ENCODE measurements around the gene CCDC9B. TPM values are rescaled to one million over a fixed set of nuclear protein-coding genes. Genes with fewer than 3 reads are reported as not detected.

CCDC9B gene
- polyA plus RNA-seq, 2 of the 4 experiments (the other 2 are of a cell fraction), result 1.9 to 23.4 TPM

DNA sequence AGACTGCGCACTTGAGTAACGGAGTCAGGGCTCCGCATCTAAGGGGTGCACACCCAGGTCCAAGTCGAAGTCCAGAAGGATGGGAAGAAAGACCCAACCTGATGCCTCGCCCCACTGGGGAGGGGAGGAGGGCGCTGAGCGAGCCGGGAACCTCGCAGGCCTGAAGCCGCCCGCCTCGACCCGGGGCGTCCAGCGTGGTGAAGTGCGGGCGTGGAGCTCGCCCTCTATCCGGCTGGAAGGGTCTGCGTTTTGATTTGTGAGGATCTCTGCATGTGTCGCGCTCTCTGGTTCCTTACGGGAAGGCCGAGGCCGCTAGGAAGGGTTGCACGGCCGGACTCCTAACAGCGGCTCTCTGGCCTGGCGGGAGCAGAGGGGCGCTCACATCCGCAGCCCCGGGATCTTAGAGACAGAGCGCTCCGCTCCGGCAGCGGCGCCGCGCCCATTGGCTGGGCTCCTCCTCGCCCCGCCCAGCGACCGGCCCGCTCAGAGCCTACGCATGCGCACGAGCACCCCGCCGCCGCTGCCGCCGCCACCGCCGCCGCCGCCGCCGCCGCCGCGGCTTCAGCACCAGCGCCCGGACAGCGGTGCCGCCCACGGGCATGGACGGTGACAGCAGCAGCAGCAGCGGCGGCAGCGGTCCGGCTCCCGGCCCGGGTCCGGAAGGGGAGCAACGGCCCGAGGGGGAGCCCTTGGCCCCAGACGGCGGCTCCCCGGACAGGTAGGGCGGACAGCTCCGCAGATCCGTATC, 17.2 kb upstream of the CCDC9B start, which contains the start of gene DISP2:
TSS of gene DISP2 (plus strand) at position 497 of the 748 bp plus-strand sequence. CDS start at position 600, 103 bp downstream.
- FAIRE-seq, result no peak
- peak within 1 kb of the TSS; percentile 94 for H3K4me2 ChIP-seq
- ChIA-PET CTCF (interaction anchor here (1.0 to 4.8 kb wide), 4 partner anchors 10 to 21 kb away, joined by 4 to 43 read pairs (median 12); no protein-coding TSS in a partner anchor), POLR2A (interaction anchor here (0.5 kb wide), 1 partner anchor 73 kb away, joined by 3 read pairs; no protein-coding TSS in a partner anchor)
- 20% methylated on average over 18 of the region's 82 CpGs for WGBS (ENCODE audit: missing lambda C conversion rate)
- TF ChIP-seq, protein P1, sequence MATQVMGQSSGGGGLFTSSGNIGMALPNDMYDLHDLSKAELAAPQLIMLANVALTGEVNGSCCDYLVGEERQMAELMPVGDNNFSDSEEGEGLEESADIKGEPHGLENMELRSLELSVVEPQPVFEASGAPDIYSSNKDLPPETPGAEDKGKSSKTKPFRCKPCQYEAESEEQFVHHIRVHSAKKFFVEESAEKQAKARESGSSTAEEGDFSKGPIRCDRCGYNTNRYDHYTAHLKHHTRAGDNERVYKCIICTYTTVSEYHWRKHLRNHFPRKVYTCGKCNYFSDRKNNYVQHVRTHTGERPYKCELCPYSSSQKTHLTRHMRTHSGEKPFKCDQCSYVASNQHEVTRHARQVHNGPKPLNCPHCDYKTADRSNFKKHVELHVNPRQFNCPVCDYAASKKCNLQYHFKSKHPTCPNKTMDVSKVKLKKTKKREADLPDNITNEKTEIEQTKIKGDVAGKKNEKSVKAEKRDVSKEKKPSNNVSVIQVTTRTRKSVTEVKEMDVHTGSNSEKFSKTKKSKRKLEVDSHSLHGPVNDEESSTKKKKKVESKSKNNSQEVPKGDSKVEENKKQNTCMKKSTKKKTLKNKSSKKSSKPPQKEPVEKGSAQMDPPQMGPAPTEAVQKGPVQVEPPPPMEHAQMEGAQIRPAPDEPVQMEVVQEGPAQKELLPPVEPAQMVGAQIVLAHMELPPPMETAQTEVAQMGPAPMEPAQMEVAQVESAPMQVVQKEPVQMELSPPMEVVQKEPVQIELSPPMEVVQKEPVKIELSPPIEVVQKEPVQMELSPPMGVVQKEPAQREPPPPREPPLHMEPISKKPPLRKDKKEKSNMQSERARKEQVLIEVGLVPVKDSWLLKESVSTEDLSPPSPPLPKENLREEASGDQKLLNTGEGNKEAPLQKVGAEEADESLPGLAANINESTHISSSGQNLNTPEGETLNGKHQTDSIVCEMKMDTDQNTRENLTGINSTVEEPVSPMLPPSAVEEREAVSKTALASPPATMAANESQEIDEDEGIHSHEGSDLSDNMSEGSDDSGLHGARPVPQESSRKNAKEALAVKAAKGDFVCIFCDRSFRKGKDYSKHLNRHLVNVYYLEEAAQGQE (IDR thresholded peaks at IDR 0.05), result peak; percentile 86
- TF ChIP-seq, protein P2, sequence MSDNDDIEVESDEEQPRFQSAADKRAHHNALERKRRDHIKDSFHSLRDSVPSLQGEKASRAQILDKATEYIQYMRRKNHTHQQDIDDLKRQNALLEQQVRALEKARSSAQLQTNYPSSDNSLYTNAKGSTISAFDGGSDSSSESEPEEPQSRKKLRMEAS (IDR thresholded peaks at IDR 0.05), result peak; percentile 22; the same call in 1 of the 2 replicates
- no peak for TF ChIP-seq FOSB (CRISPR knock-in tag; IDR thresholded peaks at IDR 0.05)
- H3K4me3 ChIP-seq, result peak within 1 kb of the TSS; percentile 57
- peak within 1 kb of the TSS in 1 of 2 experiments; percentile 77; a peak in 2 of 6 replicates for H3K27ac ChIP-seq
- H3K4me1 ChIP-seq, result peaks cover 6% of the 10 kb centered on the region; the same call in 1 of the 3 replicates
- ATAC-seq, result peak; percentile 79 to 89
- H3K9me3 ChIP-seq, result no peaks in the 10 kb centered on the region
- peak; percentile 69 to 83 for DNase-seq (ENCODE audit: low read depth in 1 of 2, low spot score in 1 of 2)

DNA sequence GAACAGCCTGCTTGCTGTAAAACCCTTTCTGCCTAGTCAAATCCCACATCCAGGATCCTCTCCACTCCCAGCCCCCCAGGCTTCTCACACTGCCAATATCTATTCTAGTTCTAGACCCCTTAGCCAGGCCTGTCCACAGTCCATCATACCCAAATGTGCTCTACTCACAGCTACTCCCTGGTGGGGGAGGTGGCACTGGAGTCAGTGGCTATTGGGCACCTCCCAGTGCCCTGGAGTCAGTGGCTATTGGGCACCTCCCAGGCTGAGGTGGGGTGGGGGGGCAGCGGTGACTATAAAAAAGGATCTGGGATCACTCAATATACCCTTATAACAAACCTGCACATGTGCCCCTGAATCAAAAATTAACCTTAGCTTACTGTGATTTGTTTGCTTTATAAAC, 16.5 kb upstream of the CCDC9B start:
- CTCF ChIA-PET, result interaction anchor here (1.0 to 4.8 kb wide), 5 partner anchors 11 to 34 kb away, joined by 3 to 43 read pairs (median 10); partner anchors contain the start of gene INAFM2
- Histone ChIP-seq H3K4me2 (peak overlapping the region; percentile 94), H3K4me1 (peaks cover 6% of the 10 kb centered on the region; the same call in 1 of the 3 replicates), H3K27ac (no peak overlapping the region), H3K4me3 (no peak overlapping the region; the same call in 2 of the 3 replicates), H3K9me3 (no peaks in the 10 kb centered on the region)
- no peak for FAIRE-seq
- 27% methylated on average over 1 of the region's 1 CpG for WGBS (ENCODE audit: missing lambda C conversion rate)
- DNase-seq (ENCODE audit: low read depth in 1 of 2, low spot score in 1 of 2), result no peak
- no peak for ATAC-seq
- POLR2A ChIA-PET, result no interaction called here
- TF ChIP-seq, protein P3, sequence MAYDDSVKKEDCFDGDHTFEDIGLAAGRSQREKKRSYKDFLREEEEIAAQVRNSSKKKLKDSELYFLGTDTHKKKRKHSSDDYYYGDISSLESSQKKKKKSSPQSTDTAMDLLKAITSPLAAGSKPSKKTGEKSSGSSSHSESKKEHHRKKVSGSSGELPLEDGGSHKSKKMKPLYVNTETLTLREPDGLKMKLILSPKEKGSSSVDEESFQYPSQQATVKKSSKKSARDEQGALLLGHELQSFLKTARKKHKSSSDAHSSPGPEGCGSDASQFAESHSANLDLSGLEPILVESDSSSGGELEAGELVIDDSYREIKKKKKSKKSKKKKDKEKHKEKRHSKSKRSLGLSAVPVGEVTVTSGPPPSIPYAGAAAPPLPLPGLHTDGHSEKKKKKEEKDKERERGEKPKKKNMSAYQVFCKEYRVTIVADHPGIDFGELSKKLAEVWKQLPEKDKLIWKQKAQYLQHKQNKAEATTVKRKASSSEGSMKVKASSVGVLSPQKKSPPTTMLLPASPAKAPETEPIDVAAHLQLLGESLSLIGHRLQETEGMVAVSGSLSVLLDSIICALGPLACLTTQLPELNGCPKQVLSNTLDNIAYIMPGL (CRISPR knock-in tag; IDR thresholded peaks at IDR 0.05; ENCODE audit: borderline replicate concordance), result no peak
- TF ChIP-seq, protein P1 (IDR thresholded peaks at IDR 0.05), result no peak
- TF ChIP-seq HDAC2 (IDR thresholded peaks at IDR 0.05) (no peak), CBX2 (IDR thresholded peaks at IDR 0.05; ENCODE audit: borderline replicate concordance, low read depth) (no peak), ESRRA (IDR thresholded peaks at IDR 0.05; ENCODE audit: borderline replicate concordance, low read length) (no peak), NFE2L2 (conservative IDR thresholded peaks at IDR 0.05; ENCODE audit: low read length) (no peak), RAD21 (conservative IDR thresholded peaks at IDR 0.05 in 1 of 2, IDR thresholded peaks at IDR 0.05 in 1 of 2) (no peak), RFX5 (IDR thresholded peaks at IDR 0.05) (no peak), SREBF2 (IDR thresholded peaks at IDR 0.05) (no peak), EP300 (IDR thresholded peaks at IDR 0.05) (no peak), TP53 (CRISPR knock-in tag; IDR thresholded peaks at IDR 0.05) (no peak), POLR2A (IDR thresholded peaks at IDR 0.05; ENCODE audit: low read length) (no peak), BHLHE40 (IDR thresholded peaks at IDR 0.05; ENCODE audit: low read depth, low read length) (no peak), FOXS1 (CRISPR knock-in tag; IDR thresholded peaks at IDR 0.05) (no peak), EHMT2 (IDR thresholded peaks at IDR 0.05; ENCODE audit: low read depth) (no peak)
- TF ChIP-seq, protein P4, sequence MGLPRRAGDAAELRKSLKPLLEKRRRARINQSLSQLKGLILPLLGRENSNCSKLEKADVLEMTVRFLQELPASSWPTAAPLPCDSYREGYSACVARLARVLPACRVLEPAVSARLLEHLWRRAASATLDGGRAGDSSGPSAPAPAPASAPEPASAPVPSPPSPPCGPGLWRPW (IDR thresholded peaks at IDR 0.05), result no peak
- TF ChIP-seq, protein P5, sequence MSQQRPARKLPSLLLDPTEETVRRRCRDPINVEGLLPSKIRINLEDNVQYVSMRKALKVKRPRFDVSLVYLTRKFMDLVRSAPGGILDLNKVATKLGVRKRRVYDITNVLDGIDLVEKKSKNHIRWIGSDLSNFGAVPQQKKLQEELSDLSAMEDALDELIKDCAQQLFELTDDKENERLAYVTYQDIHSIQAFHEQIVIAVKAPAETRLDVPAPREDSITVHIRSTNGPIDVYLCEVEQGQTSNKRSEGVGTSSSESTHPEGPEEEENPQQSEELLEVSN (IDR thresholded peaks at IDR 0.05; ENCODE audit: borderline replicate concordance, low read depth), result no peak
- TF ChIP-seq, protein P2 (IDR thresholded peaks at IDR 0.05), result no peak
